Neutrophil (primary cell): ENCODE data around the gene TRAPPC2.
"Not testable (repeated sequence)": the region's sequence is repeated elsewhere in the genome, so short reads cannot be mapped to it uniquely, and the experiment has no call there.

ENCODE experiments used
- H3K27ac ChIP-seq: fragments of 200-600 bp; sonication (generic); 2 replicates; pipeline ENCODE4 v1.5.1; 2016; ENCODE audit warnings: mild to moderate bottlenecking, moderate library complexity
- H3K27me3 ChIP-seq: fragments of 200-600 bp; sonication (generic); 2 replicates; pipeline ENCODE4 v1.6.0; 2016; ENCODE audit warnings: mild to moderate bottlenecking
- H3K36me3 ChIP-seq: fragments of 200-600 bp; sonication (generic); 2 replicates; pipeline ENCODE4 v1.5.1; 2017
- H3K4me1 ChIP-seq, 2 experiments: fragments of 200-600 bp in 1 of 2; sonication (generic) in 1 of 2; 1 replicate in 1 of 2; 2 replicates in 1 of 2; pipeline versions ENCODE4 v1.5.1 to v1.6.1; 2013 to 2016; ENCODE audit warnings: low read depth in 1 of 2, low read length in 1 of 2, mild to moderate bottlenecking in 1 of 2, moderate library complexity in 1 of 2; ENCODE audit not compliant: control insufficient read depth in 1 of 2, insufficient read depth in 1 of 2
- H3K4me3 ChIP-seq, 2 experiments: fragments of 200-600 bp in 1 of 2; sonication (generic) in 1 of 2; 1 replicate in 1 of 2; 2 replicates in 1 of 2; pipeline ENCODE4 v1.5.1; 2013 to 2016; ENCODE audit warnings: low read depth in 1 of 2, low read length in 1 of 2, mild to moderate bottlenecking in 1 of 2, moderate library complexity in 1 of 2
- H3K9me3 ChIP-seq: fragments of 200-600 bp; sonication (generic); 2 replicates; pipeline ENCODE4 v1.5.1; 2016
- TF ChIP-seq, protein P1 (sequence below): fragments of 200-600 bp; sonication (generic); IDR thresholded peaks from 2 replicates; pipeline ENCODE4 v1.5.1; 2016; ENCODE audit warnings: antibody characterized with exemption

Gene TRAPPC2

DNA sequence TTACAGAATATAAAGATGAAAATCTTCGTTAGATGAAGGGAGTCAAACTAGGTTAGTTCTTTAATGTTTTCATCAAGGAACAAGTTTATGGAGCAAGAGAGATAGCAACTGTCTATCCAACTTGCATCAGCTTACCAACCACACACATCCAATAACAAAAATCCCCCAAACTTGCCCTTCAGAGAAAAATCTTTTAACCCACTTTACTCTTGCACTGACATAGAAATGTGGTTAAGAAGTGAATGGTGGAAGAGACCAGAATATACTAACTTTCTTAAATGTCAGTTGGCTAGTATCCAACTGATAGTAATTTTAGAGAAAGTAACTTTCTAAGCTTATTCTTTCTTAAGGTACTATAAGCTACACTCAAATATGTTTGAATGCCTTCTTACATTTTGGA is 47.2 kb downstream of the TRAPPC2 start:
- peaks cover 3 to 23% of the 10 kb centered on the region in 2 experiments for H3K4me1 ChIP-seq
- no peaks in the 10 kb centered on the region for H3K36me3 ChIP-seq
- H3K27ac ChIP-seq, result no peak overlapping the region
- no peaks in the 10 kb centered on the region for H3K27me3 ChIP-seq
- H3K9me3 ChIP-seq, result no peaks in the 10 kb centered on the region
- no peak overlapping the region for H3K4me3 ChIP-seq
- TF ChIP-seq, protein P1, sequence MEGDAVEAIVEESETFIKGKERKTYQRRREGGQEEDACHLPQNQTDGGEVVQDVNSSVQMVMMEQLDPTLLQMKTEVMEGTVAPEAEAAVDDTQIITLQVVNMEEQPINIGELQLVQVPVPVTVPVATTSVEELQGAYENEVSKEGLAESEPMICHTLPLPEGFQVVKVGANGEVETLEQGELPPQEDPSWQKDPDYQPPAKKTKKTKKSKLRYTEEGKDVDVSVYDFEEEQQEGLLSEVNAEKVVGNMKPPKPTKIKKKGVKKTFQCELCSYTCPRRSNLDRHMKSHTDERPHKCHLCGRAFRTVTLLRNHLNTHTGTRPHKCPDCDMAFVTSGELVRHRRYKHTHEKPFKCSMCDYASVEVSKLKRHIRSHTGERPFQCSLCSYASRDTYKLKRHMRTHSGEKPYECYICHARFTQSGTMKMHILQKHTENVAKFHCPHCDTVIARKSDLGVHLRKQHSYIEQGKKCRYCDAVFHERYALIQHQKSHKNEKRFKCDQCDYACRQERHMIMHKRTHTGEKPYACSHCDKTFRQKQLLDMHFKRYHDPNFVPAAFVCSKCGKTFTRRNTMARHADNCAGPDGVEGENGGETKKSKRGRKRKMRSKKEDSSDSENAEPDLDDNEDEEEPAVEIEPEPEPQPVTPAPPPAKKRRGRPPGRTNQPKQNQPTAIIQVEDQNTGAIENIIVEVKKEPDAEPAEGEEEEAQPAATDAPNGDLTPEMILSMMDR, result no peak

DNA sequence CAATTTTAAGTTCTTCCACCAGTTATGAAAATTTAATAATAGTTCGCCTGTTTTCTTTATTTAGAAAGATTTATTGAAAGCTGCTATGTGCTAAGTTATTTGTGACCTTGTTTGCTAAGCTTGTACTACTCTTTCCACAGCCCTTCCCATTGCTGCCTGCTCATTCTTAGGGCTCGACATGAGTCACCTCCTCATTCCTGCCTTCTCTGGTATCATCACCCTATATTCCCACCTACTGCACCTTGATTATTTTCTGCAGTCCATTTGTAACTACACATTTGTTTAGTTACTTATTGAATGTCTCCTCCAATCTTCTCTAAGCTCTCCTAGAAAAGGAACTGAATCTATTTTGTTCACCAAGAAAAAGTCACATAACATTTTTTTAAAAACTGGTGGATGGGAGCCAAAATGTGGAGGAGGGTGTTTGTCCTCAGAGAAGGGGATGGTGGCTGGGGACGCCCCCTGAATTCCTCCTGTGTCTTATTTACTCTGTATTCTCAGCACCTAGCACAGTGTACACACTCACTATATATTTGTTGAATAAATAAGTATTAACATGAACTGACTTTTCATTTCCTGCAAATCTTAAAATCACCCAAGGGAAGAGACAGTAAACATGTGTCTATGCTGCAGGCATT is 49.2 kb downstream of the TRAPPC2 start:
- Histone ChIP-seq H3K36me3 (no peaks in the 10 kb centered on the region), H3K4me1 (peaks cover 3 to 17% of the 10 kb centered on the region in 2 experiments), H3K9me3 (no peaks in the 10 kb centered on the region), H3K4me3 (no peak overlapping the region), H3K27ac (no peak overlapping the region), H3K27me3 (no peaks in the 10 kb centered on the region)
- TF ChIP-seq, protein P1, result no peak

DNA sequence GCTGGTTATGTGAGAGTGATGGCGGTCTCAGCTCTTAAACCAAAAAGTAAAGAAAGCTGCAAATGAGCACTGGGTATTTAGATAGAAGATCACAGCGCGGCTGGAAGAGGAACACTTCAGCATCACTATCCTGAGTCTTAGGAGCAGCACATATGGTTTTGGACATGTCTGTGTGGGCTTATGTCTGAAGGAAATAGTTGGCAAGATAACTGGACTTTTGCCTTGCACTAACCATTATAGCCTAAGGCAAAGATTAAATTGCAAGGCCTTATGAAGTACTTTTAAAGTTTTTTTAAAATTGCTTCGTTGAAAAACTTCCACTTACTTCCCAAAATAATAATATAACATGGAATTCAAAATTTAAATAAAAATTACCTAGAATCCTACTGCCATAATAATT is 50.1 kb downstream of the TRAPPC2 start:
- no peaks in the 10 kb centered on the region for H3K36me3 ChIP-seq
- no peak overlapping the region for H3K27ac ChIP-seq
- no peaks in the 10 kb centered on the region for H3K9me3 ChIP-seq
- TF ChIP-seq, protein P1, result no peak
- peaks cover 0 to 8% of the 10 kb centered on the region in 2 experiments for H3K4me1 ChIP-seq
- H3K4me3 ChIP-seq, result no peak overlapping the region
- no peaks in the 10 kb centered on the region for H3K27me3 ChIP-seq

DNA sequence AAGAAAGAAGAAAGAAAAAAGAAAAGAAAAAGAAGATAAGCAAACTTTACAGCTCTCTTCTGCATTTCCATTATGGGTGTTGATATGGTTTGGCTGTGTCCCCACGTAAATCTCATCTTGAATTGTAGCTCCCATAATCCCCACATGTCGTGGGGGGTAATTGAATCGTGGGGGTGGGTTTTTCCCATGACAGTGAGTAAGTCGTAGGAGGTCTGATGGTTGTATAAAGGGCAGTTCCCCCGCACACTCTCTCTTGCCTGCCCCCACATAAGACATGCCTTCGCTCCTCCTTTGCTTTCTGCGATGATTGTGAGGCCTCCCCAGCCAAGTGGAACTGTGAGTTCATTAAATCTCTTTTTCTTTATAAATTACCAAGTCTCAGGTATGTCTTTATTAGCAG is 52.8 kb downstream of the TRAPPC2 start:
- Histone ChIP-seq H3K4me1 (no peaks in the 10 kb centered on the region), H3K36me3 (no peaks in the 10 kb centered on the region), H3K27ac (no peak overlapping the region), H3K4me3 (no peak overlapping the region), H3K9me3 (no peaks in the 10 kb centered on the region), H3K27me3 (no peaks in the 10 kb centered on the region)
- TF ChIP-seq, protein P1, result no peak

DNA sequence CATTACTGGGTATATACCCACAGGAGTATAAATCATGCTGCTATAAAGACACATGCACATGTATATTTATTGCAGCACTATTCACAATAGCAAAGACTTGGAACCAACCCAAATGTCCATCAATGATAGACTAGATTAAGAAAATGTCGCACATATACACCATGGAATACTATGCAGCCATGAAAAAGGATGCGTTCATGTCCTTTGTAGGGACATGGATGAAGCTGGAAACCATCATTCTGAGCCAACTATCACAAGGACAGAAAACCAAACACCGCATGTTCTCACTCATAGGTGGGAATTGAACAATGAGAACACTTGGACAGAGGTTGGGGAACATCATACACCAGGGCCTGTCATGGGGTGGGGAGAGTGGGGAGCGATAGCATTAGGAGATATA is 54.7 kb downstream of the TRAPPC2 start:
- H3K4me3 ChIP-seq, H3K36me3 ChIP-seq, H3K27ac ChIP-seq, H3K27me3 ChIP-seq, H3K4me1 ChIP-seq, H3K9me3 ChIP-seq: not testable (repeated sequence)

DNA sequence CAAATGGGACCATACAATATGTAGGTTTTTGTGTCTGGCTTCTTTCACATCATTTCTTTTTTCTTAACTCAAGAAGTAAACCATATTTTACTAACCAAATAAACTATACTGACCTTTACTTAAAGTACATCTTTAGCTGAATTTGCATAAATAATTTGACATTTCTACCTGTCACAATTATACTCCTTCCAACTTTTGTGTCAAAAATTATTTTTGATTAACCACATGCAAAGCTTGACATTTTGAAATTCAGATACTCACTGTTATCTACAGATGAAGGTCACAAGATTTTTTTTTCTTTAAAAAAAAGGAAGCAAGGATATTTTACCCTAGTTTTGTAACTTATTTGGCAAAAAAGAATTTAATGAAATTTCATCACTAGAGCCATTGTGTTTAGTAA is 57.5 kb downstream of the TRAPPC2 start:
- Histone ChIP-seq H3K4me1 (no peaks in the 10 kb centered on the region), H3K27ac (no peak overlapping the region), H3K4me3 (no peak overlapping the region), H3K36me3 (no peaks in the 10 kb centered on the region), H3K9me3 (no peaks in the 10 kb centered on the region), H3K27me3 (no peaks in the 10 kb centered on the region)
- TF ChIP-seq, protein P1, result no peak
